ENCODE measurements around the gene RBM33.
A peak's percentile ranks its signal among the peaks of the same experiment; 100 is the strongest.
"Not testable (repeated sequence)": the region's sequence is repeated elsewhere in the genome, so short reads cannot be mapped to it uniquely, and the experiment has no call there.

The RBM33 gene

DNA sequence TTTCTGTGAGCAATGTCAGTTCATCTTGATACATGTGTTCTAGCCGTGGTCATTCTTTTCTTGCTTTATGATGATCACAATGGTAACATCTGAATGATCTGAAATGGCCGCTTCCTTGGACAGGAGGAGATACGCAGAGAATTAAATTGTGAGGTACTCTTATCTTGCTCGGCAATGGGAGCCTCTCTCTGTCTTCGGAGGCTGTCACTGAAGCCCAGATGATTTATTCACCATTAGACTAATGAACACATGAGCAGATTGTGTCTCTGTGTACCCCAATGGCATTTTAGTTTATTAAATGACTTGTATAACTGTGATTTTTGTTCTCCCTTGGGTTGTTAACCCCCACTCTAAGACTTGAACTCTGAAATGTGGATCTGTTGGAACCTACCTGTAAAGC, 38.6 kb downstream of the RBM33 start:
- Mint-ChIP-seq H3K27me3 (no peaks in the 10 kb centered on the region), H3K9me3 (no peaks in the 10 kb centered on the region), H3K4me1 (peaks cover 59% of the 10 kb centered on the region), H3K4me3 (no peak overlapping the region), H3K27ac (no peak overlapping the region), H3K36me3 (ENCODE audit: low read depth) (peaks cover 63% of the 10 kb centered on the region)
- DNase-seq, result no peak
- ATAC-seq, result no peak

- no peak for ATAC-seq
- H3K4me3 Mint-ChIP-seq, result no peak overlapping the region
- no peak overlapping the region for H3K27ac Mint-ChIP-seq
- H3K36me3 Mint-ChIP-seq (ENCODE audit: low read depth), result peaks cover 66% of the 10 kb centered on the region
- no peaks in the 10 kb centered on the region for H3K27me3 Mint-ChIP-seq
- H3K4me1 Mint-ChIP-seq, result peaks cover 65% of the 10 kb centered on the region
- H3K9me3 Mint-ChIP-seq, result no peaks in the 10 kb centered on the region
- DNase-seq, result no peak
These were observed 39.3 kb downstream of the RBM33 start for GRCh38 chr7:155683714-155684113.

DNA sequence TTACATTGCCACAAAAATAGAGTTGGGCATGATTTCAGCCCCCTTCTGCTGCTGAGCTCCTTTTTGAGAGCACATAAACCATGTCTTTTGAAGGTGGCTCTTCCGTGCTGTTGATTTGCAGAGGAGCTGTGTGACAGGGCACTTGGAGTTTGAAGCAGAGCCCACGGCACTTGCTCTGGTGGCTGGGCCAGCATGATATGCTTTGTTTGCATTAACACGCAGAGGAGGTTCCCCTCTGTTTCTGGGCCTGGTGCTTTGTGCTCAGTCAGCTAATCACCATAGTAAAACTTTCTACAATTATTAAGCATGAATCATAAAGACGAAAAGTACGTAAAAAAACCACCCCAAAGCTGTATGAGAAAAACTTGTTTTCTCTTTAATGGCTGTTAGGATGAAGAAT, 40.1 kb downstream of the RBM33 start:
- Mint-ChIP-seq H3K36me3 (ENCODE audit: low read depth) (peaks cover 66% of the 10 kb centered on the region), H3K4me1 (peaks cover 68% of the 10 kb centered on the region), H3K4me3 (no peak overlapping the region), H3K9me3 (no peaks in the 10 kb centered on the region), H3K27me3 (no peaks in the 10 kb centered on the region), H3K27ac (peak overlapping the region; percentile 25)
- DNase-seq, result no peak
- no peak for ATAC-seq

GRCh38 chr7:155685070-155685790, 40.8 kb downstream of the RBM33 start:
- H3K4me3 Mint-ChIP-seq, result peak overlapping the region; percentile 24
- DNase-seq (no peak), ATAC-seq (peak; percentile 63)
- H3K27ac Mint-ChIP-seq, result peak overlapping the region; percentile 11
- no peaks in the 10 kb centered on the region for H3K27me3 Mint-ChIP-seq
- H3K9me3 Mint-ChIP-seq, result no peaks in the 10 kb centered on the region
- H3K36me3 Mint-ChIP-seq (ENCODE audit: low read depth), result peaks cover 70% of the 10 kb centered on the region
- peaks cover 75% of the 10 kb centered on the region for H3K4me1 Mint-ChIP-seq

- Mint-ChIP-seq H3K4me1 (peaks cover 77% of the 10 kb centered on the region), H3K4me3 (no peak overlapping the region), H3K9me3 (no peaks in the 10 kb centered on the region), H3K36me3 (ENCODE audit: low read depth) (peaks cover 68% of the 10 kb centered on the region), H3K27ac (peak overlapping the region; percentile 11), H3K27me3 (no peaks in the 10 kb centered on the region)
- no peak for DNase-seq
- no peak for ATAC-seq
These were observed 41.3 kb downstream of the RBM33 start for GRCh38 chr7:155685791-155686160.

GRCh38 chr7:155686620-155687324, 42.3 kb downstream of the RBM33 start:
- H3K4me1 Mint-ChIP-seq, result peaks cover 76% of the 10 kb centered on the region
- not testable (repeated sequence) for ATAC-seq, H3K4me3 Mint-ChIP-seq, H3K27ac Mint-ChIP-seq, H3K9me3 Mint-ChIP-seq, H3K27me3 Mint-ChIP-seq, DNase-seq
- H3K36me3 Mint-ChIP-seq (ENCODE audit: low read depth), result peaks cover 66% of the 10 kb centered on the region

DNA sequence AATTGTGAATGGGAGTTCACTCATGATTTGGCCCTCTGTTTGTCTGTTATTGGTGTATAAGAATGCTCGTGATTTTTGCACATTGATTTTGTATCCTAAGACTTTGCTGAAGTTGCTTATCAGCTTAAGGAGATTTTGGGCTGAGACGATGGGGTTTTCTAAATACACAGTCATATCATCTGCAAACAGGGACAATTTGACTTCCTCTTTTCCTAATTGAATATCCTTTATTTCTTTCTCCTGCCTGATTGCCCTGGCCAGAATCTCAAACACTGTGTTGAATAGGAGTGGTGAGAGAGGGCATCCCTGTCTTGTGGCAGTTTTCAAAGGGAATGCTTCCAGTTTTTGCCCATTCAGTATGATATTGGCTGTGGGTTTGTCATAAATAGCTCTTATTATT, 43.8 kb downstream of the RBM33 start:
- H3K9me3 Mint-ChIP-seq, DNase-seq, H3K27me3 Mint-ChIP-seq, H3K27ac Mint-ChIP-seq, ATAC-seq, H3K4me3 Mint-ChIP-seq: not testable (repeated sequence)
- peaks cover 58% of the 10 kb centered on the region for H3K36me3 Mint-ChIP-seq (ENCODE audit: low read depth)
- H3K4me1 Mint-ChIP-seq, result peaks cover 80% of the 10 kb centered on the region

GRCh38 chr7:155690655-155691054, 46.2 kb downstream of the RBM33 start:
- not testable (repeated sequence) for H3K9me3 Mint-ChIP-seq, H3K27me3 Mint-ChIP-seq

GRCh38 chr7:155692317-155692716, 47.9 kb downstream of the RBM33 start:
- H3K27ac Mint-ChIP-seq, result no peak overlapping the region

More at GRCh38 chr7:155690655-155691054, 46.2 kb downstream of the RBM33 start:
- not testable (repeated sequence) for ATAC-seq, H3K27ac Mint-ChIP-seq, DNase-seq, H3K4me3 Mint-ChIP-seq
- Mint-ChIP-seq H3K4me1 (peaks cover 77% of the 10 kb centered on the region), H3K36me3 (ENCODE audit: low read depth) (peaks cover 44% of the 10 kb centered on the region)

GRCh38 chr7:155693826-155694225, 49.4 kb downstream of the RBM33 start:
- Mint-ChIP-seq H3K9me3 (no peaks in the 10 kb centered on the region), H3K4me1 (peaks cover 80% of the 10 kb centered on the region), H3K27me3 (no peaks in the 10 kb centered on the region), H3K27ac (no peak overlapping the region), H3K36me3 (ENCODE audit: low read depth) (peaks cover 28% of the 10 kb centered on the region), H3K4me3 (no peak overlapping the region)
- no peak for ATAC-seq
- DNase-seq, result no peak

More at GRCh38 chr7:155692317-155692716, 47.9 kb downstream of the RBM33 start:
- ATAC-seq (no peak), DNase-seq (no peak)
- Mint-ChIP-seq H3K9me3 (no peaks in the 10 kb centered on the region), H3K36me3 (ENCODE audit: low read depth) (peaks cover 35% of the 10 kb centered on the region), H3K4me1 (peaks cover 88% of the 10 kb centered on the region), H3K27me3 (no peaks in the 10 kb centered on the region), H3K4me3 (no peak overlapping the region)

DNA sequence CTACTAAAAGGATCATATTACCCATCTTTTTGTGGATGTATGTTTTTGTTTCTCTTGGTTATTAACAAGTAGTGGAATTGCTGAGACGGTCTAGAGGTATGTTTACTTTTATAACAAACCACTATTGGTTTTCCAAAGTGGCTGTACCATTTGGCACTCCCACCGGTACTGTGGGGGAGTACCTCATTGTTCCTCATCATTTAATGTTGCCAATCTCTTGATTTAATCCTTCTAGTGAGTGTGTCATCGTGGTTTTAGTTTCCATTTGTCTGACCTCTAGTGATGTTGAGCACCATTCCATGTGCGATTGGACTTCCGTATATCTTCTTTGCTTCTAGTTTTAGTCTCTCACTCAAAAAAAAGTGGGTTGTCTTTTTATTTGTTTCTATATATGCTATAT, 50.4 kb downstream of the RBM33 start:
- Mint-ChIP-seq H3K27ac (peak overlapping the region; percentile 14), H3K9me3 (no peaks in the 10 kb centered on the region), H3K36me3 (ENCODE audit: low read depth) (peaks cover 21% of the 10 kb centered on the region), H3K4me1 (peaks cover 72% of the 10 kb centered on the region), H3K27me3 (no peaks in the 10 kb centered on the region), H3K4me3 (no peak overlapping the region)
- no peak for DNase-seq
- peak; percentile 71 for ATAC-seq

GRCh38 chr7:155696747-155697146, 52.3 kb downstream of the RBM33 start:
- peaks cover 54% of the 10 kb centered on the region for H3K4me1 Mint-ChIP-seq
- no peaks in the 10 kb centered on the region for H3K9me3 Mint-ChIP-seq
- no peak overlapping the region for H3K27ac Mint-ChIP-seq
- no peaks in the 10 kb centered on the region for H3K27me3 Mint-ChIP-seq
- DNase-seq (no peak), ATAC-seq (no peak)
- no peak overlapping the region for H3K4me3 Mint-ChIP-seq
- H3K36me3 Mint-ChIP-seq (ENCODE audit: low read depth), result peaks cover 19% of the 10 kb centered on the region

- Mint-ChIP-seq H3K4me1 (peaks cover 50% of the 10 kb centered on the region), H3K4me3 (no peak overlapping the region), H3K27ac (no peak overlapping the region), H3K9me3 (no peaks in the 10 kb centered on the region), H3K36me3 (ENCODE audit: low read depth) (peaks cover 36% of the 10 kb centered on the region), H3K27me3 (no peaks in the 10 kb centered on the region)
- ATAC-seq (no peak), DNase-seq (no peak)
These were observed 54.2 kb downstream of the RBM33 start for GRCh38 chr7:155698633-155699032.

DNA sequence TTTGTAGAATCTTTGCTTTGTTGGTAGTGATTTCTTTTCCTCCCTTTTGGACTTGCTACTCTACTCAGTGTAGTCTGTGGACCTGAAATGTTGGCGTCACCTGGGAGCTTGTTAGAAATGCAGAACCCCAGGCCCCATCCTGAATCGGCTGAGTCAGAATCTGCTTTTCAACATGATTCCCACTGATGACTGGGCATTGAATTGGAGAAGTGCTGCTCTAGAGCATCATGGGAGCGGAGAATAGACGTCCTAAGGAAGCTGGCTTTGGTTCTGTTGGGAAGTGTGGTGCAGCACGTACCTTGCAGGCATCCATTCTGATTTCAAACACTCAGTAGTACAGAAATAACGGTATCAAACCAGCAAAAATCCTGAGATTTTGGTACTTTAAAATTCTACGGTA, 54.7 kb downstream of the RBM33 start:
- no peak overlapping the region for H3K4me3 Mint-ChIP-seq
- no peak for DNase-seq
- H3K36me3 Mint-ChIP-seq (ENCODE audit: low read depth), result peaks cover 39% of the 10 kb centered on the region
- ATAC-seq, result no peak
- H3K27me3 Mint-ChIP-seq, result no peaks in the 10 kb centered on the region
- H3K4me1 Mint-ChIP-seq, result peaks cover 45% of the 10 kb centered on the region
- no peak overlapping the region for H3K27ac Mint-ChIP-seq
- no peaks in the 10 kb centered on the region for H3K9me3 Mint-ChIP-seq

DNA sequence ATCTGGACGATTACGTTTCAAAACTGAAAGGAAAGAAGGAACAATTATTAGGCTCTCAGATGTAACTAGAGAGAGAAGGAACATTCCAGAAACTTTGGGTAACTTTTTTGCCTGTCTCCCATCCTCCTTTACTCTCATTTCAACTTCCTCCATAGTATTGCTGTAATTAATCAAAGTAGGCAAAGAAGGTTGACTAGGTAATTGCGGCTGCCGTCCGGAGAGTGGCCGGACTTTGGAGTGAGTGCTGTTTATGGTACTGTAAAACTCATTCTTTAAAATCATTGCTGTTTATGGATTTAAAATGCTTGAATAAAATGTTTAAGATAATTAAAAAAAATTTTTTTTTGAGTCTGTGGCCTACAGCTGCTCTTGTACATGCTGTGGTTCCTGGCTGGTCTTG, 56.4 kb downstream of the RBM33 start:
- H3K9me3 Mint-ChIP-seq, result no peaks in the 10 kb centered on the region
- peaks cover 35% of the 10 kb centered on the region for H3K4me1 Mint-ChIP-seq
- H3K36me3 Mint-ChIP-seq (ENCODE audit: low read depth), result peaks cover 44% of the 10 kb centered on the region
- no peaks in the 10 kb centered on the region for H3K27me3 Mint-ChIP-seq
- no peak overlapping the region for H3K4me3 Mint-ChIP-seq
- DNase-seq, result no peak
- H3K27ac Mint-ChIP-seq, result no peak overlapping the region
- no peak for ATAC-seq
